IMR-90 (cell line): ENCODE measurements around the gene KPNA2. TPM values are rescaled to one million over a fixed set of nuclear protein-coding genes. Genes with fewer than 3 reads are reported as not detected.

Source experiments
- ATAC-seq: fragments of 200-7000 bp; cut with Tn5 transposase; 2 replicates; pipeline ENCODE4 v1.9.1; 2020; ENCODE audit warnings: low read depth, mild to moderate bottlenecking, moderate library complexity
- BruUV-seq: library from RNA; stranded (reverse); fragments of 400-500 nt; replicated peaks from 2 replicates; lab custom pipeline; 2021; lab: Mats Ljungman, UMichigan
- CTCF ChIA-PET: fragments of 300-600 bp; formaldehyde crosslinking; extraction: SDS; loops from one replicate; lab custom pipeline; 2021; ENCODE audit warnings: antibody characterized with exemption; lab: Yijun Ruan, JAX
- POLR2A ChIA-PET: fragments of 300-600 bp; sonication (Branson Sonifier 250); formaldehyde crosslinking; loops from one replicate; lab custom pipeline; 2022; ENCODE audit warnings: antibody characterized with exemption; ENCODE audit not compliant: unreplicated experiment; lab: Charles Lee
- DNase-seq: peaks from one replicate; pipeline ENCODE4 v3.0.0; 2013
- H2AFZ ChIP-seq: replicated peaks from 2 replicates; pipeline ENCODE3; 2013; ENCODE audit warnings: low read length, mild to moderate bottlenecking; ENCODE audit not compliant: poor library complexity
- H2AK5ac ChIP-seq: 2 replicates; pipeline ENCODE4 v1.6.1; 2013; ENCODE audit warnings: low read depth, low read length, inconsistent platforms
- H2AK9ac ChIP-seq: replicated peaks from 2 replicates; pipeline ENCODE3; 2013; ENCODE audit warnings: mild to moderate bottlenecking, low read depth, low read length, moderate library complexity; ENCODE audit not compliant: poor library complexity
- H2BK120ac ChIP-seq: 2 replicates; pipeline ENCODE4 v1.6.1; 2013; ENCODE audit warnings: low read depth, low read length, inconsistent platforms
- H2BK15ac ChIP-seq: 3 replicates; pipeline ENCODE4 v1.6.1; 2013; ENCODE audit warnings: low read depth, low read length, inconsistent platforms
- H2BK20ac ChIP-seq: 2 replicates; pipeline ENCODE4 v1.6.1; 2013; ENCODE audit warnings: low read depth, mild to moderate bottlenecking, inconsistent platforms, low read length, moderate library complexity
- H2BK5ac ChIP-seq: 2 replicates; pipeline ENCODE4 v1.6.1; 2013; ENCODE audit warnings: mild to moderate bottlenecking, low read depth, low read length, inconsistent platforms; ENCODE audit not compliant: poor library complexity, severe bottlenecking
- H3K14ac ChIP-seq: replicated peaks from 2 replicates; pipeline ENCODE4 v1.6.1; 2013; ENCODE audit warnings: low read depth, low read length, inconsistent platforms
- H3K18ac ChIP-seq: 2 replicates; pipeline ENCODE4 v1.6.1; 2013; ENCODE audit warnings: low read depth, low read length, control low read depth
- H3K23ac ChIP-seq: 2 replicates; pipeline ENCODE4 v1.6.1; 2013; ENCODE audit warnings: low read depth, low read length, inconsistent platforms
- H3K27ac ChIP-seq: 2 replicates; pipeline ENCODE4 v1.5.1; 2013; ENCODE audit warnings: mild to moderate bottlenecking, control low read depth, low read length; ENCODE audit not compliant: insufficient read depth
- H3K27me3 ChIP-seq: 2 replicates; pipeline ENCODE4 v1.6.1; 2013; ENCODE audit warnings: low read length; ENCODE audit not compliant: control insufficient read depth, insufficient read depth
- H3K36me3 ChIP-seq: 2 replicates; pipeline ENCODE4 v1.6.1; 2013; ENCODE audit warnings: low read length, mixed read lengths; ENCODE audit not compliant: control insufficient read depth, insufficient read depth
- H3K4ac ChIP-seq: 2 replicates; pipeline ENCODE4 v1.6.1; 2013; ENCODE audit warnings: low read depth, low read length, inconsistent platforms
- H3K4me1 ChIP-seq: 2 replicates; pipeline ENCODE4 v1.6.1; 2013; ENCODE audit warnings: low read length, mixed read lengths; ENCODE audit not compliant: control insufficient read depth, insufficient read depth
- H3K4me2 ChIP-seq: 2 replicates; pipeline ENCODE4 v1.6.1; 2013; ENCODE audit warnings: low read depth, mild to moderate bottlenecking, control low read depth, low read length, moderate library complexity
- H3K4me3 ChIP-seq: 2 replicates; pipeline ENCODE4 v1.5.1; 2013; ENCODE audit warnings: low read depth, mild to moderate bottlenecking, control low read depth, low read length, moderate library complexity; ENCODE audit not compliant: insufficient read depth
- H3K56ac ChIP-seq: 2 replicates; pipeline ENCODE4 v1.6.1; 2013; ENCODE audit warnings: low read length, inconsistent platforms; ENCODE audit not compliant: insufficient read depth; ENCODE audit errors: extremely low read depth
- H3K79me1 ChIP-seq, 2 experiments: 2 replicates each; pipeline ENCODE4 v1.6.1; 2013; ENCODE audit warnings: low read length in 2 of 2, inconsistent platforms in 1 of 2, low read depth in 1 of 2
- H3K9ac ChIP-seq: 2 replicates; pipeline ENCODE4 v1.6.1; 2013; ENCODE audit warnings: low read depth, low read length, control low read depth
- H3K9me1 ChIP-seq: 2 replicates; pipeline ENCODE4 v1.6.1; 2013; ENCODE audit warnings: low read length, inconsistent platforms; ENCODE audit not compliant: insufficient read depth
- H3K9me3 ChIP-seq: 2 replicates; pipeline ENCODE4 v1.6.1; 2013; ENCODE audit warnings: low read length; ENCODE audit not compliant: control insufficient read depth, insufficient read depth
- H4K20me1 ChIP-seq: 2 replicates; pipeline ENCODE4 v1.6.1; 2013; ENCODE audit warnings: low read length, inconsistent platforms; ENCODE audit not compliant: insufficient read depth
- H4K5ac ChIP-seq: 2 replicates; pipeline ENCODE4 v1.6.1; 2013; ENCODE audit warnings: mild to moderate bottlenecking, low read depth, low read length, control low read depth
- H4K8ac ChIP-seq, 2 experiments: 2 replicates each; pipeline ENCODE4 v1.6.1; 2013; ENCODE audit warnings: low read depth in 2 of 2, low read length in 2 of 2, control low read depth in 1 of 2, inconsistent platforms in 1 of 2
- H4K91ac ChIP-seq: 2 replicates; pipeline ENCODE4 v1.6.1; 2013; ENCODE audit warnings: low read depth, low read length, inconsistent platforms; ENCODE audit not compliant: insufficient read depth
- CEBPB ChIP-seq: IDR thresholded peaks from 2 replicates; pipeline ENCODE4 v1.6.1; 2012; ENCODE audit warnings: low read depth, low read length, improper control_type of control experiment
- CHD1 ChIP-seq: IDR thresholded peaks from 2 replicates; pipeline ENCODE4 v1.6.1; 2012; ENCODE audit warnings: low read depth, low read length, improper control_type of control experiment
- MAFK ChIP-seq: IDR thresholded peaks from 2 replicates; pipeline ENCODE4 v1.6.1; 2012; ENCODE audit warnings: low read depth, low read length, improper control_type of control experiment
- MAZ ChIP-seq: IDR thresholded peaks from 2 replicates; pipeline ENCODE4 v1.6.1; 2012; ENCODE audit warnings: low read depth, mild to moderate bottlenecking, low read length, improper control_type of control experiment, moderate library complexity, borderline replicate concordance
- RAD21 ChIP-seq: IDR thresholded peaks from 2 replicates; pipeline ENCODE4 v1.6.1; 2012; ENCODE audit warnings: low read length, improper control_type of control experiment
- RFX5 ChIP-seq: IDR thresholded peaks from 2 replicates; pipeline ENCODE4 v1.8.0; 2012; ENCODE audit warnings: low read depth, mild to moderate bottlenecking, low read length, moderate library complexity
- WGBS, 2 experiments: methylation state at CpG; one replicate each; pipeline versions ENCODE4 v1.1.5 to v1.1.7; 2013; ENCODE audit warnings: missing lambda C conversion rate in 2 of 2; ENCODE audit not compliant: insufficient read length in 1 of 2; ENCODE audit errors: extremely low coverage in 2 of 2; 5-methylcytosine and 5-hydroxymethylcytosine counted together
- dilution Hi-C: fragments of 300-500 bp; cut with HindIII; formaldehyde crosslinking; loops from one replicate; pipeline ENCODE4 v1.14.3; 2018; ENCODE audit warnings: low sequenced_read_pairs; ENCODE audit not compliant: unreplicated experiment
- in situ Hi-C: fragments of 300-500 bp; cut with MboI; formaldehyde crosslinking; loops from 3 replicates; pipeline ENCODE4 v1.14.3; 2019; ENCODE audit warnings: low sequenced_read_pairs, inconsistent platforms, mixed read lengths
- intact Hi-C: fragments of 100-400 bp; cut with micrococcal nuclease; formaldehyde crosslinking; loops from 2 replicates; pipeline ENCODE4 v1.10.0; 2022
- polyA plus RNA-seq, 3 experiments: library from polyadenylated mRNA; depleted of rRNA; stranded (reverse); fragments of >200 nt; gene quantifications; 2 replicates each; pipeline ENCODE4 v1.2.3, GENCODE V29; 2012; ENCODE audit warnings: low replicate concordance in 1 of 3
- total RNA-seq: library from RNA; depleted of rRNA; stranded (reverse); fragments of >200 nt; gene quantifications from 2 replicates; pipeline ENCODE4 v1.2.3, GENCODE V29; 2012
- TF ChIP-seq, protein P1 (sequence below): conservative IDR thresholded peaks from 2 replicates; pipeline ENCODE4 v1.5.1; 2012; ENCODE audit warnings: mild to moderate bottlenecking, low read depth, low read length, improper control_type of control experiment
- TF ChIP-seq, protein P2 (sequence below): fragments of 150-350 bp; IDR thresholded peaks from 2 replicates; pipeline ENCODE4 v1.6.1; 2016; ENCODE audit warnings: low read depth, mild to moderate bottlenecking, low read length, moderate library complexity, borderline replicate concordance

Gene KPNA2
- total and polyA plus RNA-seq, 2 of the 4 experiments (the other 2 are of a cell fraction), result 135 to 262 TPM

DNA sequence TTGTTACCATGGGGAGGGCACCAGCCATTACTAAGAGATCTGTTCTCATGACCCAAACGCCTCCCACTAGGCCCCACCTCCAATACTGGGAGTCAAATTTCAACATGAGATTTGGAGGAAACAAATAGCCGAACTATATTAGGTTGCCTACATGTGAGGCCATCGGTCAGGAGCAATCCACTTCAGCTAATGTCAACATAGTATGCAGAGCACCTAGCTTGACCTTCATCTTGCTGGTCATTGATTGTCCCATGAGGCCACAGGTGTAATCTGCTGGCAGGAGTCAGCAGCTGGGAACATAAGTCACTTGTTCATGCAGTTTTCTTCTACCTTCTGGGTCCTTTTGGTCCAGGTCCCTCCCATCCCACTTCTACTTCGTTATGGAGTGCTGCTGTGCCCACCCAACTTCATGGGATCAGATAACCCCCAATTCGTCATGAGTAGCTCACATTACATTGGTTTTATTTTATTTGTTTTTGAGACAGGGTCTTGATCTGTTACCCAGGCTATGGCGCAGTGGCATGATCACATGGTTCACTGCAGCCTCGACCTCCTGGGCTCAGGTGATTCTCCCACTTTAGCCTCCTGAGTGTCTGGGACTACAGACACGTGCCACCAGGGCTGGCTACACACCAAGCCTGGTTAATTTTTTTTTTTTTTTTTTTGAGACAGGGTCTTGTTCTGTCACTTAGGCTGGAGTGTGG, 5.9 kb upstream of the KPNA2 start:
- intact Hi-C loops (no loop called here), dilution Hi-C loops (no loop called here), in situ Hi-C loops (no loop called here)
- H3K4me1 ChIP-seq, result no peaks in the 10 kb centered on the region
- no peaks in the 10 kb centered on the region for H3K9me3 ChIP-seq
- ChIA-PET CTCF (no interaction called here), POLR2A (no interaction called here)
- peak overlapping the region; percentile 72 for H2AFZ ChIP-seq
- H2BK5ac ChIP-seq, result no peak overlapping the region
- DNase-seq (no peak), ATAC-seq (no peak)
- no peaks in the 10 kb centered on the region for H3K79me1 ChIP-seq
- no peaks in the 10 kb centered on the region for H3K9me1 ChIP-seq
- H3K14ac ChIP-seq, result no peak overlapping the region
- no peak overlapping the region for H3K4ac ChIP-seq
- H3K4me2 ChIP-seq, result no peak overlapping the region
- H3K56ac ChIP-seq, result no peak overlapping the region
- H2AK5ac ChIP-seq, result no peak overlapping the region
- H3K27ac ChIP-seq, result no peak overlapping the region
- no peak overlapping the region for H4K8ac ChIP-seq
- no peak overlapping the region for H3K9ac ChIP-seq
- H2BK15ac ChIP-seq, result no peak overlapping the region
- WGBS, 2 experiments, result 62% methylated on average over 2 of the region's 8 CpGs; no CpG with 5 or more reads in 1 of the 2 experiments
- H3K18ac ChIP-seq, result no peak overlapping the region
- H3K36me3 ChIP-seq, result no peaks in the 10 kb centered on the region
- H3K4me3 ChIP-seq, result no peak overlapping the region
- H3K27me3 ChIP-seq, result no peaks in the 10 kb centered on the region
- no peak overlapping the region for H3K23ac ChIP-seq
- no peak overlapping the region for H4K5ac ChIP-seq
- TF ChIP-seq, protein P1, sequence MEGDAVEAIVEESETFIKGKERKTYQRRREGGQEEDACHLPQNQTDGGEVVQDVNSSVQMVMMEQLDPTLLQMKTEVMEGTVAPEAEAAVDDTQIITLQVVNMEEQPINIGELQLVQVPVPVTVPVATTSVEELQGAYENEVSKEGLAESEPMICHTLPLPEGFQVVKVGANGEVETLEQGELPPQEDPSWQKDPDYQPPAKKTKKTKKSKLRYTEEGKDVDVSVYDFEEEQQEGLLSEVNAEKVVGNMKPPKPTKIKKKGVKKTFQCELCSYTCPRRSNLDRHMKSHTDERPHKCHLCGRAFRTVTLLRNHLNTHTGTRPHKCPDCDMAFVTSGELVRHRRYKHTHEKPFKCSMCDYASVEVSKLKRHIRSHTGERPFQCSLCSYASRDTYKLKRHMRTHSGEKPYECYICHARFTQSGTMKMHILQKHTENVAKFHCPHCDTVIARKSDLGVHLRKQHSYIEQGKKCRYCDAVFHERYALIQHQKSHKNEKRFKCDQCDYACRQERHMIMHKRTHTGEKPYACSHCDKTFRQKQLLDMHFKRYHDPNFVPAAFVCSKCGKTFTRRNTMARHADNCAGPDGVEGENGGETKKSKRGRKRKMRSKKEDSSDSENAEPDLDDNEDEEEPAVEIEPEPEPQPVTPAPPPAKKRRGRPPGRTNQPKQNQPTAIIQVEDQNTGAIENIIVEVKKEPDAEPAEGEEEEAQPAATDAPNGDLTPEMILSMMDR, result no peak
- TF ChIP-seq CEBPB (no peak), MAFK (no peak), CHD1 (no peak), RAD21 (no peak), RFX5 (no peak), MAZ (no peak)
- TF ChIP-seq, protein P2, sequence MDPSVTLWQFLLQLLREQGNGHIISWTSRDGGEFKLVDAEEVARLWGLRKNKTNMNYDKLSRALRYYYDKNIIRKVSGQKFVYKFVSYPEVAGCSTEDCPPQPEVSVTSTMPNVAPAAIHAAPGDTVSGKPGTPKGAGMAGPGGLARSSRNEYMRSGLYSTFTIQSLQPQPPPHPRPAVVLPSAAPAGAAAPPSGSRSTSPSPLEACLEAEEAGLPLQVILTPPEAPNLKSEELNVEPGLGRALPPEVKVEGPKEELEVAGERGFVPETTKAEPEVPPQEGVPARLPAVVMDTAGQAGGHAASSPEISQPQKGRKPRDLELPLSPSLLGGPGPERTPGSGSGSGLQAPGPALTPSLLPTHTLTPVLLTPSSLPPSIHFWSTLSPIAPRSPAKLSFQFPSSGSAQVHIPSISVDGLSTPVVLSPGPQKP, result no peak
- no TSS peak for BruUV-seq
- no peaks in the 10 kb centered on the region for H4K20me1 ChIP-seq
- H2BK20ac ChIP-seq, result no peak overlapping the region
- H2AK9ac ChIP-seq, result no peak overlapping the region
- H4K91ac ChIP-seq, result no peak overlapping the region
- H2BK120ac ChIP-seq, result no peak overlapping the region
